CD4-positive, alpha-beta T cell treated with Interleukin-4 for 4 hours (primary cell): ENCODE results near the gene PDE3B.
"Not testable (repeated sequence)": the region's sequence is repeated elsewhere in the genome, so short reads cannot be mapped to it uniquely, and the experiment has no call there.

Source experiments
- DNase-seq: peaks from one replicate; pipeline ENCODE4 v3.0.0-alpha.2; 2020

The PDE3B gene

GRCh38 chr11:14750911-14751310, 107.3 kb downstream of the PDE3B start:
- no peak for DNase-seq

- no peak for DNase-seq
Measured at GRCh38 chr11:14751975-14752407, 108.4 kb downstream of the PDE3B start.

GRCh38 chr11:14755140-14755539, 111.5 kb downstream of the PDE3B start:
- no peak for DNase-seq

- no peak for DNase-seq
Measured at GRCh38 chr11:14756349-14756748, 112.7 kb downstream of the PDE3B start.

GRCh38 chr11:14759300-14760012, 115.9 kb downstream of the PDE3B start:
- not testable (repeated sequence) for DNase-seq

GRCh38 chr11:14764179-14764578, 120.6 kb downstream of the PDE3B start:
- no peak for DNase-seq

- DNase-seq = peak; percentile 91
Measured at GRCh38 chr11:14764579-14765527, 121.2 kb downstream of the PDE3B start.

GRCh38 chr11:14766585-14766984, 123.0 kb downstream of the PDE3B start:
- DNase-seq = no peak

GRCh38 chr11:14768526-14769188, 125.1 kb downstream of the PDE3B start:
- DNase-seq = peak; percentile 54

GRCh38 chr11:14773755-14774154, 130.2 kb downstream of the PDE3B start:
- no peak for DNase-seq

GRCh38 chr11:14774721-14775120, 131.1 kb downstream of the PDE3B start:
- no peak for DNase-seq

GRCh38 chr11:14775897-14776296, 132.3 kb downstream of the PDE3B start:
- DNase-seq = no peak

- DNase-seq = not testable (repeated sequence)
Measured at GRCh38 chr11:14778460-14778859, 134.9 kb downstream of the PDE3B start.

- DNase-seq = no peak
Measured at GRCh38 chr11:14783788-14784187, 140.2 kb downstream of the PDE3B start.

GRCh38 chr11:14784230-14784629, 140.6 kb downstream of the PDE3B start:
- peak; percentile 29 for DNase-seq

GRCh38 chr11:14789879-14790484, 146.4 kb downstream of the PDE3B start:
- peak; percentile 20 for DNase-seq

- DNase-seq = no peak
Measured at GRCh38 chr11:14793546-14793945, 149.9 kb downstream of the PDE3B start.

GRCh38 chr11:14796028-14796427, 152.4 kb downstream of the PDE3B start:
- not testable (repeated sequence) for DNase-seq

GRCh38 chr11:14803846-14804245, 160.2 kb downstream of the PDE3B start:
- no peak for DNase-seq

- DNase-seq = no peak
Measured at GRCh38 chr11:14809466-14809865, 165.9 kb downstream of the PDE3B start.

GRCh38 chr11:14812757-14813156, 169.2 kb downstream of the PDE3B start:
- no peak for DNase-seq

GRCh38 chr11:14813516-14813915, 169.9 kb downstream of the PDE3B start:
- DNase-seq = no peak

GRCh38 chr11:14818779-14819178, 175.2 kb downstream of the PDE3B start:
- DNase-seq = no peak
